Activated CD8-positive, alpha-beta T cell treated with anti-CD3 and anti-CD28 coated beads for 36 hours (primary cell): ENCODE results near the gene SOX21. TPM values are rescaled to one million over a fixed set of nuclear protein-coding genes. Genes with fewer than 3 reads are reported as not detected.
"Not testable (repeated sequence)": the region's sequence is repeated elsewhere in the genome, so short reads cannot be mapped to it uniquely, and the experiment has no call there.

Experiments used
- ATAC-seq: fragments of 200-7000 bp; cut with Tn5 transposase; one replicate; pipeline ENCODE4 v1.10.0; 2021; ENCODE audit warnings: mild to moderate bottlenecking, moderate library complexity
- CTCF ChIA-PET: fragments of 350-600 bp; sonication (Branson Sonifier 250); formaldehyde crosslinking; loops from one replicate; lab custom pipeline; 2021; ENCODE audit warnings: antibody characterized with exemption; lab: Charles Lee
- POLR2A ChIA-PET: fragments of 350-600 bp; sonication (Branson Sonifier 250); formaldehyde crosslinking; loops from one replicate; lab custom pipeline; 2021; ENCODE audit warnings: antibody characterized with exemption; lab: Charles Lee
- DNase-seq: peaks from one replicate; pipeline ENCODE4 v3.0.0-alpha.2; 2020
- H3K27ac Mint-ChIP-seq: one replicate; pipeline ENCODE4 v1.8.0; 2021; ENCODE audit warnings: mild to moderate bottlenecking, mixed read lengths
- H3K27me3 Mint-ChIP-seq: one replicate; pipeline ENCODE4 v1.8.0; 2021; ENCODE audit warnings: mixed read lengths
- H3K36me3 Mint-ChIP-seq: one replicate; pipeline ENCODE4 v1.8.0; 2021; ENCODE audit warnings: low read depth, mixed read lengths
- H3K4me1 Mint-ChIP-seq: one replicate; pipeline ENCODE4 v1.8.0; 2021; ENCODE audit warnings: low read depth, mixed read lengths
- H3K4me3 Mint-ChIP-seq: one replicate; pipeline ENCODE4 v1.8.0; 2021; ENCODE audit warnings: mild to moderate bottlenecking, moderate library complexity, mixed read lengths
- H3K9me3 Mint-ChIP-seq: one replicate; pipeline ENCODE4 v1.8.0; 2021; ENCODE audit warnings: mixed read lengths
- intact Hi-C: fragments of 100-400 bp; cut with micrococcal nuclease; formaldehyde crosslinking; loops from one replicate; pipeline ENCODE4 v1.10.0; 2022
- total RNA-seq, 2 experiments: library from RNA; stranded (reverse); gene quantifications; one replicate each; pipeline ENCODE4 v1.2.3, GENCODE V29; 2021
- TF ChIP-seq, protein P1 (sequence below): fragments of 200-600 bp; IDR thresholded peaks from one replicate; pipeline ENCODE4 v1.8.0; 2022; ENCODE audit warnings: antibody characterized with exemption, mild to moderate bottlenecking

SOX21 gene
- total RNA-seq, 2 experiments from 2014 or later: not detected

DNA sequence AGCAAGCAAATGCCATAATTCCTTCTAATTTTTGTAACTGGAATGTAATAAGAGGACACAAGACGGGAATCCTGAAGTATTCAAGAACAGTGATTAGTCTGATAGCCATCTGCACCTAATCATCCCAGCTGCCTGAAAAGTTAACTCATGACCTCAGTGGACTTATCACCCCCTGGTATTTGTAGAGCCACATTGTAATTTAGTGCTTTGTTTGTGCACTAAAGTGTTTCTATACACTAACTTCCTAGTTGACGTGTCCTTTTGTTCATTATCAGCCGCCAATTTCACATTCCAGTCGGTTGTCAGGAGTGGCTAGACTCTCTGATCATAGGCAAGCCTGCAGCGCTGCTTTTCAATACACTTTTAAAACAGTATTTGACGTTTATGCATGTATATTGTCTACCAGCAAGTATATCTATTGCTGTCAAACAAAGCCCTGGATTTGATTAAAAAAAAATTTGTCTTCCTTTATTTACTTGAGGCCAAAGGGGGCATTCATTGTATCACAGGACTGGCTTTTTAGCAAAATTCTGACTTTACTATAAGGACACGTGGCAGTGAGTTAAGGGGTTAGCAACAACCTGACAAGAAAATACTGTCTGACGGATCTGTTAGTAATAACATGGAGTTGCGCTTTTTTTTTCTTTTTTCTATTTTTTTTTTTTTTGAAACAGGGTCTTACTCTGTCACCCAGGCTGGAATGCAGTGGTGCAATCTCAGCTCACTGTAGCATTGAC, 10.4 kb upstream of the SOX21 start:
- intact Hi-C loops: no loop called here
- no peaks in the 10 kb centered on the region for H3K4me1 Mint-ChIP-seq
- ChIA-PET CTCF (no interaction called here), POLR2A (no interaction called here)
- DNase-seq: no peak
- H3K27me3 Mint-ChIP-seq: peaks cover 14% of the 10 kb centered on the region
- H3K27ac Mint-ChIP-seq: no peak overlapping the region
- H3K36me3 Mint-ChIP-seq: no peaks in the 10 kb centered on the region
- no peak overlapping the region for H3K4me3 Mint-ChIP-seq
- peaks cover 2% of the 10 kb centered on the region for H3K9me3 Mint-ChIP-seq
- TF ChIP-seq, protein P1, sequence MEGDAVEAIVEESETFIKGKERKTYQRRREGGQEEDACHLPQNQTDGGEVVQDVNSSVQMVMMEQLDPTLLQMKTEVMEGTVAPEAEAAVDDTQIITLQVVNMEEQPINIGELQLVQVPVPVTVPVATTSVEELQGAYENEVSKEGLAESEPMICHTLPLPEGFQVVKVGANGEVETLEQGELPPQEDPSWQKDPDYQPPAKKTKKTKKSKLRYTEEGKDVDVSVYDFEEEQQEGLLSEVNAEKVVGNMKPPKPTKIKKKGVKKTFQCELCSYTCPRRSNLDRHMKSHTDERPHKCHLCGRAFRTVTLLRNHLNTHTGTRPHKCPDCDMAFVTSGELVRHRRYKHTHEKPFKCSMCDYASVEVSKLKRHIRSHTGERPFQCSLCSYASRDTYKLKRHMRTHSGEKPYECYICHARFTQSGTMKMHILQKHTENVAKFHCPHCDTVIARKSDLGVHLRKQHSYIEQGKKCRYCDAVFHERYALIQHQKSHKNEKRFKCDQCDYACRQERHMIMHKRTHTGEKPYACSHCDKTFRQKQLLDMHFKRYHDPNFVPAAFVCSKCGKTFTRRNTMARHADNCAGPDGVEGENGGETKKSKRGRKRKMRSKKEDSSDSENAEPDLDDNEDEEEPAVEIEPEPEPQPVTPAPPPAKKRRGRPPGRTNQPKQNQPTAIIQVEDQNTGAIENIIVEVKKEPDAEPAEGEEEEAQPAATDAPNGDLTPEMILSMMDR: no peak
- no peak for ATAC-seq

DNA sequence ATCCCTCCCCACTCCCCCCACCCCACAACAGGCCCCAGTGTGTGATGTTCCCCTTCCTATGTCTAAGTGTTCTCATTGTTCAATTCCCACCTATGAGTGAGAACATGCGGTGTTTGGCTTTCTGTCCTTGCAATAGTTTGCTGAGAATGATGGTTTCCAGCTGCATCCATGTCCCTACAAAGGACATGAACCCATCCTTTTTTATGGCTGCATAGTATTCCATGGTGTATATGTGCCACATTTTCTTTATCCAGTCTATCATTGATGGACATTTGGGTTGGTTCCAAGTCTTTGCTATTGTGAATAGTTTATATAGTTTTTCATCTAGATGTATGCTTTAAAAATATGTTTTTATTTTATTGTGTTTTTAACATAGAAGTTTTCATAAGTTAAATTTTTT, 6.4 kb upstream of the SOX21 start:
- POLR2A ChIA-PET, H3K4me3 Mint-ChIP-seq, H3K36me3 Mint-ChIP-seq, H3K9me3 Mint-ChIP-seq, intact Hi-C loops, DNase-seq, H3K4me1 Mint-ChIP-seq, H3K27ac Mint-ChIP-seq, CTCF ChIA-PET, ATAC-seq: not testable (repeated sequence)
- peaks cover 34% of the 10 kb centered on the region for H3K27me3 Mint-ChIP-seq

DNA sequence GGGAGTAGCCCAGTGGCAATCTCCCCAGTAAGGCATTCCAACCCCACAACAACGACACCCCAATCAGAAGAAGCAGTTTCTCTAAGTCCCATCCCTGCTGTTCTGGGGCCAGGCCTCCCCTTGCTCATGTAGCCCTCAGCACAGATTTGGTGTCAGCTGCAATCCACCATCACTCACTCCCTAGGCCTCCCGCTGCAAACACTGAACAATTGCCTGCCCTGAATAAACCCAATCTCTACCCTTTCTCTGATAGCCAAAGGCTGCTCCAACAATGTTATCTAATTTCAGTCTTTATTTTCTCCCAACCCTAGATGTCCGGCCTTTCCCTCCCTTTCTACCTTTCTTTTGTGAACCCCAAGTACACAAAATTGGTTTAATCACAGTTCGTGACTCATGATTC, 5.6 kb upstream of the SOX21 start:
- ATAC-seq (no peak), DNase-seq (no peak)
- ChIA-PET CTCF (interaction anchor here (1.8 kb wide), 1 partner anchor 687 kb away, joined by 4 read pairs; no protein-coding TSS in a partner anchor), POLR2A (no interaction called here)
- intact Hi-C loops: no loop called here
- no peaks in the 10 kb centered on the region for H3K9me3 Mint-ChIP-seq
- H3K36me3 Mint-ChIP-seq: no peaks in the 10 kb centered on the region
- H3K4me3 Mint-ChIP-seq: no peak overlapping the region
- H3K27me3 Mint-ChIP-seq: peaks cover 35% of the 10 kb centered on the region
- TF ChIP-seq, protein P1: no peak
- H3K27ac Mint-ChIP-seq: no peak overlapping the region
- H3K4me1 Mint-ChIP-seq: no peaks in the 10 kb centered on the region

DNA sequence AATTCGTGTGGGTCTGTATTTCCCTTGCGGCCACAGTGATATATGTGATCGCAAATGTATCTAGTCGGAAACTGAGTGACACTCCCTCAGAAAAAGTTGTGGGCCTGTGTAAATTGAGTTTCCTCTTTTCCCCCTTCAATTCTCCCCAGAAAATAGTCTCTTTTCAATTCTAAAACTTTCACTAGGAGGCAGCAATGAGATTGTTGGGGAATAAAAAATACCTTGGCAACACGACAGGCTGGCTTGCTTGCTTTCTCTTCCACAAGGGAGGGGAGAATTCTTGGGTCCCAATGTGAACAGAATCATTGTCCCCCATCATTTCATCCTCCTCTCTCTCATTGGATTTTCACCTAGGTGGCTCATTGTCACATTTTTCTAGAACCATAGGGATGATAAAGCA, 3.7 kb upstream of the SOX21 start:
- Mint-ChIP-seq H3K27ac (no peak overlapping the region), H3K4me1 (peaks cover 4% of the 10 kb centered on the region), H3K9me3 (no peaks in the 10 kb centered on the region), H3K4me3 (no peak overlapping the region), H3K27me3 (peaks cover 36% of the 10 kb centered on the region), H3K36me3 (no peaks in the 10 kb centered on the region)
- intact Hi-C loops: no loop called here
- ATAC-seq (no peak), DNase-seq (no peak)
- ChIA-PET POLR2A (no interaction called here), CTCF (interaction anchor here (1.3 to 1.8 kb wide), 2 partner anchors 55 to 688 kb away, joined by 4 read pairs; no protein-coding TSS in a partner anchor)
- TF ChIP-seq, protein P1: no peak

DNA sequence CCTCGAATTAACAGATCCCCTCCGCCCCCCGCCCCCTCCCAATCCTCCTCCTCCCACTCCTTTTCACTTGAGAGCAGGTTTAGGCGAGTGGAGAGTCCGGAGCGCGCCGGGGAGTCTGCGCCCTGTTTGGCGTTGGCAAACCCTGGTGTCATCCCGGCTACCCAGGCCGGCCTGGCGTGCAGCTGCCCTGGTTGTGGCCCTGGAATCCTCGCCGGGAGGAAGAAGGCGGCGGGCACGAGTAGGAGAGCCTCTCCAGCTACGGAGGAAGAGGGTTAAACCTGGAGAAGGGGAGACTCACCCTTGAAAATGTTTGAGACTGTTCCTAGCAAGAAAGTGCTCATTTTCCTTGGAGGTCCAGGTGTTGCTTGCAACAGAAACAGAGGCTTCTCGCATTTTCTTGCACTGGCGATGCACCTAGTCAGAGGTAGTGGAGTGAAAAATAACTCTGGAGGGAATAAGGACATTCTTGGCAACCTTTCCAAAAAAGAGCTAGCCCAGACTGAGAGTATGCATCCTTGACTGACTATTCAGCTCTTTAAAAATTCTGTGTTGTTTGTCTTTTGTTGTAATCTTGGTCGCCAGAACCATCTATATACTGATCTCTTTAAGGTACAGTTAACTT, 1.3 kb upstream of the SOX21 start:
- Mint-ChIP-seq H3K27ac (no peak overlapping the region), H3K27me3 (peaks cover 54% of the 10 kb centered on the region), H3K4me1 (peaks cover 13% of the 10 kb centered on the region), H3K9me3 (no peaks in the 10 kb centered on the region), H3K4me3 (no peak overlapping the region), H3K36me3 (no peaks in the 10 kb centered on the region)
- intact Hi-C loops: no loop called here
- POLR2A ChIA-PET: no interaction called here
- no peak for DNase-seq
- ATAC-seq: no peak
- TF ChIP-seq, protein P1: no peak
- CTCF ChIA-PET: interaction anchor here (0.9 kb wide), 1 partner anchor 9 kb away, joined by 3 read pairs; no protein-coding TSS in a partner anchor
